ENCODE measurements around the gene TMEM176B.

DNA sequence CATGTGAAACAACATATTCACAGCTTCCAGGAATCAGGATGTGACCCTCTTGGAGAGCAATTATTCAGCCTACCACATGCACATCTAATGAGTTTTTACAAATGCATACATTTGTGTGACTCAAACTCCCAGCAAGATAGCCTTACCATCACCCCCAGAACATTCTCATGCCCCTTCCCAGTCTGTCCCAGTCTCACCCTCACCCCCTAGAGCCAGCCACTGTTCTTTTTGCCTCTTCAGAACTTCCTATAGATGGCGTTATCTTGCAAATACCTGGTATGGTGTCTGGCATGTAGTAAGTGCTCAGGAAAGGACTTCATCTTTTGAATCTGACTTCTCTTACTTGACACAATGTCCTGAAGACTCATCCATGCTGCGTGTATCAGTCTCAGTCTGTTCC, 28.2 kb upstream of the TMEM176B start:
- no peak for TF ChIP-seq EZH2 (IDR thresholded peaks at IDR 0.05; ENCODE audit: insufficient read depth, poor library complexity, severe bottlenecking)
- no peak for TF ChIP-seq EZH2phosphoT487 (IDR thresholded peaks at IDR 0.05; ENCODE audit: insufficient read depth, low read depth)
